HG02798 (cell line): Measurements from ENCODE around the gene LAMB3.

Experiments used
- ATAC-seq: cut with Tn5 transposase; IDR thresholded peaks from one replicate; pipeline ENCODE4 v1.9.1; 2021; ENCODE audit warnings: mild to moderate bottlenecking; ENCODE audit not compliant: unreplicated experiment, poor library complexity

LAMB3 gene

DNA sequence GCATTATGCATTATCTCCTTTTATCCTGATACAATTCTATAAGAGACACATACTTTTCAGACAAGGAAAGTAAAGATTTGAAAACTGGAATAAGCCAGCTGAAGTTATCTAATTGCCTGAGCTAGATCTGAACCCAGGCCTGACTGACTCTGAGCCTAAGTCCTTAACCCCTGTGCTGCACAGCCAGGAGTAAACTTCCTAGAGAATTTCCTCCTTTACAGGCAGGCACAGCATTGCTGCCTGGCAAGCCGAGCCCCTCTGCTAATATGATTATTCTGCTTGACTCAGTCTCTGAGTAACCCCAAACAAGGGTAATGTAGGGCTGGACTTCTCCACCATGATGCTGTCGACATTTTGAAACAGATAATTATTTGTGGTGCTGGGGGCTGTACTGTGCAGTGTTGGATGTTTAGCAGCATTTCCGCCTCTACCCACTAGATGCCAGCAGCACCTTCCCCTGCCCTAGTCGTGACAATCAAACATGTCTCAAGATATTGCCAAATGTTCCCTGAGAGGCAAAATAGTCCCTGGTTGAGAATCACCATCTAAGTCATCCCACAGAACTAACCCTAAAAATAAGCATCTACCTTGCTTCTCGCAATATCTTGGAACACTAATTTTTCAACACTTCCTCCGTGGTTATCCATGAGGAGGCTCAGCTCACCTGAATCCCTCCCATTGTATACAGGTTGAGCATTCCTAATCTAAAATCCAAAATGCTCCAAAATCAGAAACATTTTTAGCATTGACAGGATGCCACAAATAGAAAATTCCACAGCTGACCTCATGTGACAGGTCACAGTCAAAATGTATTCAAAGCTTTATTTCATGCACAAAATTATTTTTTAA is 50.2 kb downstream of the LAMB3 start:
- ATAC-seq, result no peak

DNA sequence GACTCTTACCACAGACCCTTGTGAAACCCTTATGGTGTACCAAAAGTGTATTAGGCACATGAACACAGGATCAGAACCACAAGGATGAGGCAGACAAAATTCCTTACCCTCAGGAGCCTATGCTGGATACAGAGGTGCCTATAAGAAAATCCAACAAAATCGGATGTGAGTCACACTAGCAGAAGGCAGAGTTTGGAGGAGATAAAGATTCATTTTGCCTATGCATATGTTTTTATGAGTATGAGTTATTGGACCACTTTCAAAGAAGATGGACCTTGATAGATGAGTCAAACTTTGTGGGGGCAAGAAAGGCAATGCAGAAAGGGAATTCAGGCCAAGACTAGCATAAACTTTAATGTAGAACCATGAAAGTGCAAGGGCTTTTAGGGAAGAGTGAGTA is 51.7 kb downstream of the LAMB3 start:
- no peak for ATAC-seq

DNA sequence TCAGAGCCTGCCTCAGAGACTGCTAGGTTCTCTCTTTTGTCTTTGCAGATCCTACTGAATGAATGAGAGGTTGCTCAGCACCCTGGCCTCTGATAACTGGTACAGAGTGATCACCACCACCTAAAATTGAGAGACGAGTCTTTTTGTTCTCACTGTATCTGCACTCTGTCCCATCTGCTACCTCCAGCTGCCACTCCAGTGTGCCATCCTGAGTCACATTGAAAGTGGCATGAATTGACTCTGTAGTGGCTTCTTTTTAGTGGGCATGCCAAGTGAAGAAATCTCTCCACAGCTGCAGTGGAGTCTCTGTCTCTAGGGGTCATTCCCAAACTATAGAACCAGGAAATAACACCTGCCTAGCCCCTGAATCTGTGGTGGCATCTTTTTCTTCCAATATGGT is 54.0 kb downstream of the LAMB3 start:
- ATAC-seq, result no peak

DNA sequence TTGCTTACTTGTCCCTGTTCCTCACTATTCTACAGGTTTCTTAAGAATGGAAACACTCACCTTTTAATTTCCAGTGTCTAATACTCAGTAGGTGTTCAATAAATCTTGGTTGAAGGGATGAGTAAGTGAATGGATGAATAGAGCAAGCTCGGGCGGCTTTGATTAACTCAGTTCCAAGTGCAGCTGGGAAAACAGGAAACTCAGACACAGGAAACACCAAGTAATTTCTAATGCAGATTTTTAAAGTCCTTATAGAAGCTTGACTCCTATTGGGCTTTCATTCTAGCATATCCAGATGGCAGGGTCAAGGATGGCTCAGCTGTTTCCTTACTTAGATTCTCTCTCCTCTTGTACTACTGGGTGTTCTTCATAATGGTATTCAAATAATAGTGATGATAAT is 54.7 kb downstream of the LAMB3 start:
- no peak for ATAC-seq

DNA sequence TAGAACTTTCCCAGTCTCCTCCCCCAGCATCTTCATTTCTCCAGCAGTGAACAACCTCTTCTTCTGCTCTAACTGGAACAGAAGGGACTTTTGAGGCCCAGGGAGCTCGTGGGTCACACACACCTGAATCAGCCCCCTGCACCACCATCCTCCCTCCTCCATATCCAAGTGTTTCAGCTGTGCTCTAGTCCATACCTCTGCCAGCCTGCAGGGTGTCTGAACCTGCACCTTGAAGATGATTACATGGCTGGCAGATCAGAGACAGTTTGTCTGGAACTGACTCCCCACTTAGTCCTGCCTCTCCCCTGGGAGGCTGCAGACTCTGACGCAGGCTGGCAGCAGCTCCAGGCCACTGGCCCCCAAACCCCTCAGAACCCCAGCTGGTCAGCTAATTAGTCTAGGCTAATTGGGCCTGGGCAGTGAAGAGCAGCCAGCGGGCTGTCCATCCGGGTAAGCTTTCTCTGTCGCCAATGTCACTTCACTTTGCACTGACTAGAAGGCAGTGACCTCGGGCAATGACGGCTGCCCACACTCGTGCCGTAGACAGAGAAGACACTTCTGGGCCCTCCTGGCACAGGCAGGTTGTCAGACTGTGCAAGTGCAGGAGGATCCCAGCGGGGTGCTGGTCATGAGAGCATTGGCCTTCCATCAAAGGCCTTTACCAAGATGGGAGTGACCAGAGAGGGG is 56.5 kb downstream of the LAMB3 start:
- ATAC-seq, result no peak

DNA sequence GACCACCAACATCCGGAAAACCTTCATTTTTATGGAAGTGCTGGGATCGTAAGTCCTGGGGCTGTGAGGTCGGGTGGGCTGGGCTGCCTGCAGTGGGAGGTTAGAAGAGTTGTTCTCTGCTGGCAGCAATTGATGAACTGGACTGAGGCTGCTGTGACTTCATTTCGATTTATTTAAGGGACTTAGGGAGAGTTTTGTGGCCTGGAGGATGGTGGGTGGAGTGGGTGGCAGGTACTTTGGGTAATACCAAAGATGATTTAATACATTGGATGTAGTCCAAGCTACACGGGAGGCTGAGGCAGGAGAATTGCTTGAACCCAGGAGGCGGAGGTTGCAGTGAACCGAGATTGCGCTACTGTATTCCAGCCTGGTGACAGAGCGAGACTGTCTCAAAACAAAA is 57.2 kb downstream of the LAMB3 start:
- ATAC-seq, result no peak

DNA sequence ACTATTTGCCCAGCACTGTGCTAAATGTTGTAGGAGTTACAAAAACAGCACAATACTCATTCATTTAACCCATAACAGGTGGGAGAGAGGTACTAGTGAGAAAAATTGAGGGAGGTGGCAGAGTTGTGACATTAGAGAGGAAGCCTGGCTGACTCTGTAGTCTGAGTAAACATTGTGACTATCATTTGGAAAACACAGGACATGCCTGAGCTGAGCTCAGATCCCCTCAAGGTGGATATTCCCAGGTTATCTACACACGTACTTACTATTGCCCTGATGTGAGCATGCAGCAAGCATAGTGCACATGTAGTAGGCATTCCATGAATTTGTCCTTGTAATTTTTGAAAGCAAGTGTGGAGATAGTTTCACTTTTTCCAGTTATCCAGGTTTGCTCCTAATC is 57.8 kb downstream of the LAMB3 start:
- no peak for ATAC-seq

DNA sequence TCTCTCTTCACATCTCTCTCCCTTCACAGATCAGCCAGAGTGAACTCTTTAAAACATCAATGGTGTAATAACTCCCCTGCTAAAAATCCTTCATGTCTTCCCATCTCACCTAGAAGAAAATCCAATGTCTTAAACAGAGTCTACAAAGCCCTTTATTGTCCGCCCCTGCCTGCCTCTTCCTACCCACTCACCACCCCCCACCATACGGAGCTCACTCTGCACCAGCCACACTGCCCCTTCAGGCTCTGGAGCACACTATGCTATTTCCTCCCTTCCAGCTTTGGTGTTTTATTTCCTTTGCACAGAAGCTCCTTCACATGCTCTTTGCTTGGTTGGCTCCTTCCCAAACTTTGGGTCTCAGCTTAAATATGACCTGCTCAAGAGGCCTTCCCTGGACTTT is 58.5 kb downstream of the LAMB3 start:
- no peak for ATAC-seq

DNA sequence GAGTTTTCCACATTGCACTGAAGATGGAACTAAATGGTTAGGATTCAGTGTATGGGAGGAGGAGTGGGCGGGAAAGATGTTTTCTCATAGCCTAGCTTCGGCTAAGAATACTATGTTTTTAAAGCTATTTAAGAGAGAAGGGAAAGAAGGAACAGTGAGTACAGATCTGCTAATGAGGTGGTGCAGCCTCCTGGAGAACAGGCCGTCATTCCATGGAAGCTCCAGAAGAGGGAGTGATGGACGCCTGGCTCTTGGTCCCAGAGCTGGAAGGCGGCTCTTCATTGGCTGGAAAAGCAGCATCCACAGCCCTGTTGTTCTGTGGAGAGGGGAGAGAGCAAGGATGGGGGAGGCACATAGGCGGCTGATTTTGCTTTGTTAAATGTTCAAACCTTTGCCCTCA is 61.8 kb downstream of the LAMB3 start:
- no peak for ATAC-seq

DNA sequence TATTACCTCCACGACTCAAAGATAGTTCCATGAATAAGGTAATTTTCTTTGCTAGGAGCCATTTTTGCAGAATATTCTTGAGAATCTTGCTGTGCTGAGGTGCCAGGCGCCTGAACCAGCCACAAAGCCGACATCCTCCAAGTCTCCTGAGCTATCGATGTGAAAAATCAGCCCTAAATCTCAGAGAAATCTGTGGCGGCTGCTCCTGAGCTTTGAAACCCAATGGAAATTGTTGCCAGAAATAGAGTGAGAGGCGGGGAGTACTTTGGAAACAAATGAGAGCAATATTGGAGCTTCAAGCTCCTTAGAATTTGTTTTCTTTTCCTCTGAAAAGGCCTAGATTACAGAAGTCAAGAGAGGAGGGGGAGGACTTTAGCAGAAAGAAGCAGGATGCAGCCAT is 62.4 kb downstream of the LAMB3 start:
- ATAC-seq, result no peak

DNA sequence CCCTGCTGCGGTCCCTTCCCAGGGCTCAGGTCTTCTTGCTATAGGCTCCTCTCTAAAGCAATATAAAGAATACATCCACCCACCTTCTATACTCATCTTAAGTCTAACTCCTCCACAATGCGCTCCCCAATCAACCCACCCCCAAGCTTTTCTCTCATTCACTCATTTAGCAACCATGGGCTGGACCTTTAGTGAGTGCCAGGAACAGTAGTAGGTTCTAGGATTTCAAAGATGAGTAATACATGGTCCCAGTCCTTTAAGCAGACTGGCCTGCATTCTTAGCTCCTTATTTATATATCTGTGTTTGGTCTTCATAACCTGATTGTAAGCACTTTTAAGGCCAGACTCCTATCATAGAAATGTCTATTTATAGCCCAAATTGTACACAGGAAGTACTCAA is 62.8 kb downstream of the LAMB3 start:
- no peak for ATAC-seq

DNA sequence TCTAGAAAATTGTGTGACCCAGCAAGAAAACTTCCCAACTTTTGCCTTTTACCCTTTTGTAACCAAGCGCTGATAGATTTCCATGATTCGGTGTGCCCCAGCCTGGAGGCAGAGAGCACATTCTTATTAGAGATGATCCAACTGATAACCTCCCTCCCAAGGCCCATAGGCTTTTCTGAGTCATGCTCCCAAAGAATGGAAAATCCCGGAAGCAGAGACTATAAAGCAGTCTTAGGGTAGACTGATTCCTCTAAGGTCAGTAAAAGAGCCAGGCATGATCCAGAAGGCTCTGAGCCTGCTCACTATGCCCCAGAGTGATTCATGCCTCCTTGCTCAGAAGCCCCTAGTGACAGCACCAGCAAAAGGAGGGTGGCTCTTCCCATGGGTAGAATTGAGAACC is 64.4 kb downstream of the LAMB3 start:
- no peak for ATAC-seq

DNA sequence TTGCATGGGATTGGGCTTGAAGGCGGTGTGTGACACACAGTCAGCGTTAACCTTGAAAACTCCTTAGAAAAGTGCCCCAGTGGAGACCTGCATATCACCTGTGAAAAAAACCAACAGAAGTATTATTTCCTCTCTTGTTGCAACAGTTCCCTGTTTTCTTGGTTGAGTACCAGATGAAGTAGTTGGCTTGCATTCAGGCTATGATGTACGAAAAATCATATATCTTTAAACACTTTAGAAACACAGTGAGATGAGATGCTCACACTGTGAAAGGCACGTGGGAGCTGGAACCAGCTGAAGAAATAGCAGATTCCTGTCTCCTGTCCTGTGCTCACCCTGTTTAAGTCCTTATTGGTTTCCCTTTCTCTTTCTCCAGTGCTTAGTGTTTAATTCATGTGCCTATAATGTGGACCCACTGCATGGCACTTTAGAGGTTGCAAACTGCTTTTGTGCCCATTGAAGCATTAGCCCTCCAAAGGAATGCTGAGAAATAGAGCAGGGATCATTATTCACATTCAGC is 65.9 kb downstream of the LAMB3 start:
- ATAC-seq, result no peak

DNA sequence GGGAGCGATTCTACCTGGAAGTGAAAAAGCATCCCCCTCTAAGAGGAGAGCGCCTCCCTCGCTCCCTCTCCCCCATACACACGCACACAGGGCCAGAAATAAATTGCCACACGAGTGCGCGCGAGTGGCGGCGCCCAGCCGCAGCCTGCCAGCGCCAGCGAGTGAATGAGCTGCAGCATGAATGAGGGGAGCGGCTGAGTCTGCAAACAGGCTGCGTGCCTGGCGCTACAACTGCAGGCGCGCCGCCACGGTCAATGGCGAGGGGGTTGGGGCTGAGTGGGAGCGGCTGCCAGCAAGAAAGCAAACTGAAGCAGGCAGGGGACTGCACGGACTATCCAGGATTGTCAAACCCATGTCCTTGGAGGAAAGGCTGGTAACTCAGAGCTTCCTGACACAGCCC is 66.6 kb downstream of the LAMB3 start:
- no peak for ATAC-seq

DNA sequence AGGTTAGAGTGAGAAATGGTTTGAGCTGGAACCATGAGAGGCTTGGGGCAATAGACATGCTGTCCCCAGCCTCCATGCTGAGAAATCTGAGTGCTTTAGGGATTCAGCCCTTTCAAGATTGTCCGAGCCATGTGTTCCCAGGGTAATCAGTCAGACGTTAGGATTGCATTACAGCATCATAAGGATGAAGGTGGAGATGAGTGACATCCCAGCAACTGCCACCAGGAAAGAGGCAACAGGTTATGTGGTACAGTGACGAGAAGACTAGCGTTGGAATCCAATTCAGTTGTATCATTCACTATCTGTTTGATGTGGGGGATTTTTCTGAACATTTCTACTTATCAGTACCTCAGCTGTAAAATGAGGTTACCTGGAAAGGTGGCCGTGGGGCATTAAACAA is 67.0 kb downstream of the LAMB3 start:
- no peak for ATAC-seq

DNA sequence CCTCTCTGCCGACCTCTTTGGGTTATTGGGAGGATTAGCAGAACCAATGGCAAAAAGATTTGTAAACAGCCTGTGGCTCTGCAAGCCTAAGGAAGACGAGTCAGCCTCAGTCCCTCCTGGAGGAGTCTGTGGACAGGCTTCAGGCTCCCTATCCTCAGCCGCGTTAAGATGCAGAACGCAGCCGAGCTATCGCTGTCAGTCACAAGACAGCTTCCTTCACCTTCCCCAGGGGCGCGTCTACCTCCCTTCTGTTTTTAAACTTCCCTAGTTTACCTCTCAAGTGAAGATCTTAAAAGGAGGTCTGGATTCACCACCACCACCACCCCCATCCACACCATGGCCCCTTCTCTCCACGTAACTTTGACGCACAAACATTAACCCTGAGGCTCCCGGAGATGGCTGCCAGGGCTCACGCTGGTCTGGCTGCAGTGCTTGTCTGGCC is 68.0 kb downstream of the LAMB3 start:
- no peak for ATAC-seq

DNA sequence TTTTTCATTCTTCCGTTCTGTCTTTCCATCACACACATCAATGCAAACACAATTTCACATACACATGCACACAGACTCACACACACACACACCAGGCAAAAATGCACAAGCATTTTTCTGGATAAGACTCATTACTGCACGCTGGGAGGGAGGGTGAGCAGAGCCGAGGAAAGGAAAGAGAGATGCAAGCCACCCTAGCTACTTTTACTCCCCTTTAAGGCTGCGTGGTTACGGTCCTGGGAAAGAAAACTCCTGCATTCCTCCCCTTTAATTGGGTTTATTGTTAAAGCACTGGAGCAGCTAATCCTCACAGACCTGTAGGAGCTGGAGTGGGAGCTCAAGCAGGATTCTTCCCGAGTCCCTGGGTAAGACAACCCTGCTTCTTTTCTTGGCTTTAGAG is 68.8 kb downstream of the LAMB3 start, which contains the start of gene CAMK1G:
Gene CAMK1G, plus strand, starts transcription at position 307 of the 400 bp plus-strand sequence. CDS start 11,270 bp downstream, outside the sequence.
- ATAC-seq, result no peak

DNA sequence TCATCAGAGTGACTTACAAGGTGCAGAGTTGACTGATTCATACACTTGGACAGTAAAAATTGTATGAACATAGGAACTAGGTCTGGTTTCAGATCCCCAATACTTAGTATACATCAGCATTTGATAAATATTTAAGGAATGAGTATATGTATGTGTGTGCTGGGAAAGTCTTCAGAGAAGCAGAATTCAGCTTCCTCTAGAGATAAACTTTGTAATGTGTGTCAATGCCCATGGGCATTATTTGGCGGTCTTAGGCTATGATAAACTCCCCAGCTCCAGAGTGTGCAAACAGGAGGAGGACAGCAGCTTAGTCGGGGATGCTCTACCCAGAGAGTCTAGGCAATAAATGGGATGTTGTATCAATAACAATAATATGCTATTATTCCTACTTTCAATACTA is 71.6 kb downstream of the LAMB3 start:
- ATAC-seq, result no peak

DNA sequence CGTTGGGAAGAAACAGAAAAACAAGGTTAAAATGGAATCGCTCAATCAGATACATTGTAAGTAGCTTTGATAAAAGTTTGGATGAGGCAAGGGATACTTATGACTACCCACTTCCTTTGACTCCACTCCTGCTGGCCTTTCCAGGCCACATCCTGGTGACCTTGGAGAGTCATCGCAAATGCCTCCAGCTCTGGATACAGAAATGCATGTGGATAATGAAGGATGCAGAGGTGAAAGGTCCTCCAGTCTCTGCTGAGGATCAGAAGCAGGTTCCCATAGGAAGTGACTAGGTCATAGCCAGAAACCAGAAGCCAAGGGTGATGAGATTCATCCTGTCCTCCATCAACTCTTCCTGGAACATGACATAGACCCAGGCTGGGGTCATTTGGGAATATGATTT is 74.9 kb downstream of the LAMB3 start:
- no peak for ATAC-seq

DNA sequence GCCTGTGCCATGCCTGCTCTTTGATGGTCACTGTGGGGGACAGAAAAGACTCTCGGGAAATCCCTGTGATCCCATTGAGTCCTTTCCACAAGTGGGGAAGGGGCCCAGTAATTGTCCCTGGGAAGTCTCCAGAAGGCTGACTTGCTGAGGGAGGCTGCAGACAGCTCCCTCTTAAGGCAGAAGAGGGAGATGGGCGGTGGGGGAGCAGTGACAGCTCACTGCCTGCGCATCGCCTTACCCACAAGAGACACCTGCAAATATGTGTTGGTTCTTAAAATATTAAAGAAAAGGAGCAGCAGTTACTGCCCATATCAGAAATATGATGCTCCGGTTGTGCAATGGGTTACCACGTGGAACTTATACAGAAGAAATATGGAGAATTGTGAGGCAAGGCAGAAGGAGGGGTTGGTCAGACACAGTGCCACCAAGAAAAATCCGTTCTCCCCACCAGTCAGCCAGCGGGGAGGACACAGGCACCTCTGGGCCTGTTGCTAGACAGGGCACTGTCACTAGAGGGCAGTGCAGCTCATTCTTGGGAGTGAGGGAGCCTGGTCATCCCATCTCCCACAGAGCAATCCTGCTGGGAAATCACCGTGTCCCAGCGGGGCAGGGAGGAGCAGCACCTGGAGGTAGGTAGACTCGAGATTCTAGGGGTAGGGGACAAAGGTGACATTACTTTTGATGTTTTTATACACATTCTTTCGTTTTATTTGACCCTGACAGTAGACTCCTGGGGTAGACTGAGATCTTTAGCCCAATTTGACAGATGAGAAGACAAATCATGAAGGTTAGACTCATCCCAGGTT is 75.6 kb downstream of the LAMB3 start:
- ATAC-seq, result peak; percentile 84

DNA sequence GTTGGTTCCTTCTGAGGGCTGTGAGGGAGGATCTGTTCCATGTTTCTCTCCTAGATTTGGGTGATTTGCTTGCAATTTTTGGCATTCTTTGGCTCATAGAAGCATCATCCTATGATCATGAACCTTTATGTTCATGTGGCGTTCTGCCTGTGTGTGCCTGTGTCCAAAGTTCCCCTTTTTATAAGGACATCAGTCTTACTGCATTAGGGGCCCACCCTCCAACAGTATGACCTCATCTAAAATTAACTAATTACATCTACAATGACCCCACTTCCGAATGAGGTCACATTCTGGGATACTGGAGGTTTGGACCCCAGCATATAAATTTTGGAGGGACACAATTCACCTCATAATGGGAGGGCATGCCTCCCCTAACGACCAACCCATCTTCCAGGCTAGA is 81.5 kb downstream of the LAMB3 start:
- ATAC-seq, result no peak
